SK-N-SH (cell line): ENCODE results near the gene CDKN1A.

Experiments
- CTCF ChIP-seq: fragments of 200-600 bp; sonication (generic); IDR thresholded peaks from 2 replicates; pipeline ENCODE4 v1.6.1; 2017; ENCODE audit warnings: antibody characterized with exemption, mild to moderate bottlenecking, moderate library complexity
- EZH2phosphoT487 ChIP-seq: fragments of 200-600 bp; sonication (generic); IDR thresholded peaks from 2 replicates; pipeline ENCODE4 v1.6.1; 2017; ENCODE audit warnings: low read depth, mixed run types, mild to moderate bottlenecking, antibody characterized with exemption, moderate library complexity, borderline replicate concordance
- FOSL2 ChIP-seq: IDR thresholded peaks from 2 replicates; pipeline ENCODE4 v1.4.0; 2012; ENCODE audit warnings: low read depth, mild to moderate bottlenecking, moderate library complexity, borderline replicate concordance
- MXI1 ChIP-seq: IDR thresholded peaks from 2 replicates; pipeline ENCODE4 v1.6.1; 2012; ENCODE audit warnings: mild to moderate bottlenecking, low read depth, low read length, improper control_type of control experiment
- NRF1 ChIP-seq: IDR thresholded peaks from 2 replicates; pipeline ENCODE4 v1.6.1; 2012; ENCODE audit warnings: low read depth, mild to moderate bottlenecking, low read length
- POLR2AphosphoS5 ChIP-seq: IDR thresholded peaks from 2 replicates; pipeline ENCODE4 v1.6.1; 2012; ENCODE audit warnings: low read depth, low read length
- RAD21 ChIP-seq: IDR thresholded peaks from 2 replicates; pipeline ENCODE4 v1.6.1; 2012; ENCODE audit warnings: mild to moderate bottlenecking, low read length
- RFX5 ChIP-seq: IDR thresholded peaks from 2 replicates; pipeline ENCODE4 v1.6.1; 2012; ENCODE audit warnings: mild to moderate bottlenecking, improper control_type of control experiment, low read length

DNA sequence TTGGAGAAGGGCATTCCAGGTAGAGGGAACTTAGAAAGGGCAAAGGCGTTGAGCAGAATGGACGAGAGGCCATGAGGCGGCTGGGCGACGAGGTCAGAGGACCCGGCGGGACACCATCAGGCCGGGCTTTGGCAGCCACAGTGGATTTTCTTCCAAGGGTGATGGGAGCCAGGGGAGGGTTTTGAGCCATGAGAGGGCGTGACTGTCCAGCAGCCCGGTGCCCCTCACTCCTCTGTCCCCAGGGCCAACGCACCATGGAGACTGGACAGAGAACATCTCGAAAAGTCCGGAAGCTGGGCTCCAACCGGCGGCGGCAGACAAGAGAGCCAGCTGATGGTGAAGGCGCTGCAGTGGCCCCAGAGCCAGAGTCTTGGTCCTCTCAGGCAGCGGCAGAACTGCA, 25.5 kb downstream of the CDKN1A start:
- TF ChIP-seq CTCF (no peak), EZH2phosphoT487 (no peak), RAD21 (no peak), RFX5 (no peak), NRF1 (no peak), POLR2AphosphoS5 (no peak), MXI1 (no peak), FOSL2 (no peak)
